ENCODE data around the gene AKAP7. TPM values are rescaled to one million over a fixed set of nuclear protein-coding genes. Genes with fewer than 3 reads are reported as not detected.

Gene AKAP7
- total and polyA plus RNA-seq, 2 donors (not counting 1 experiment from before 2014, with no cell fraction given) = 6.3 to 10.8 TPM

DNA sequence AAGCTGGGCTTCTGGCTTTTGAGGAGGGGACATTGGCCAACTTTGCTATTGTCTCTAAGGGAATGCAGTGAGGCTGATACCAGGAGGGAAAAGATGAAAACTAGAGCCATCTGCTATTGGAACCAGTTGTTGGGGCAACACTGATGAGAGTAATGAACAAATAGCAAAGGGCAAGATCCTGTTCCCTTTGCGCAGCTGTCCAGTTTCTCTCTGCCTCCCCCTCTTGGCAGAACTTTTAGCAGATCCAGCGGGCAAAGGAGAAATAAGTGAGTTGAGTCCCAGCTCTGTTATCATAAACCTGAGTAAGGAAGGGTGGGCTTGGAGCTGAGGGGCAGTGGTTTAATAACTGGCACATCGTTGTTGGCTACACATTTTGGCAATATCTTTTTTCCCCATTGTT lies 126.8 kb downstream of the AKAP7 start:
- Histone ChIP-seq H3K27me3 (replicated peaks in 1 of 4; ENCODE audit: control extremely low read depth in 1 of 4, control insufficient read depth in 3 of 4, insufficient read depth in 4 of 4, low read length in 3 of 4) (no peaks in the 10 kb centered on the region), H3K4me2 (replicated peaks; ENCODE audit: low read depth, low read length, poor library complexity, severe bottlenecking) (no peak overlapping the region), H2AFZ (ENCODE audit: insufficient read depth, low read depth, low read length, poor library complexity, severe bottlenecking) (no peak overlapping the region), H3K9ac (ENCODE audit: low read length) (no peak overlapping the region), H4K20me1 (ENCODE audit: control insufficient read depth, insufficient read depth, low read length, poor library complexity, severe bottlenecking) (no peaks in the 10 kb centered on the region), H3K79me2 (ENCODE audit: control insufficient read depth, insufficient read depth, low read length) (no peaks in the 10 kb centered on the region), H3K9me3 (ENCODE audit: control extremely low read depth in 1 of 3, control insufficient read depth in 2 of 3, insufficient read depth in 1 of 3, low read length in 2 of 3) (peaks cover 0 to 4% (median 0%) of the 10 kb centered on the region in 3 donors), H3K36me3 (replicated peaks in 1 of 2; ENCODE audit: control extremely low read depth in 1 of 2, control insufficient read depth in 1 of 2, extremely low read depth in 1 of 2, insufficient read depth in 2 of 2, low read length in 1 of 2) (no peaks in the 10 kb centered on the region), H3K4me3 (ENCODE audit: control extremely low read depth in 1 of 5, extremely low read depth in 1 of 5, insufficient read depth in 1 of 5, low read depth in 2 of 5, low read length in 4 of 5) (no peak overlapping the region), H3K27ac (ENCODE audit: low read length in 2 of 2) (no peak overlapping the region), H3K4me1 (ENCODE audit: control insufficient read depth in 2 of 2, insufficient read depth in 2 of 2, low read length in 2 of 2) (no peaks in the 10 kb centered on the region)
- ChIA-PET POLR2A (no interaction called here), CTCF (no interaction called here)
- ATAC-seq (ENCODE audit: low read depth) (no peak), DNase-seq (no peak)
- no peaks in the 10 kb centered on the region for H3K4me1 Mint-ChIP-seq
- no peak overlapping the region for H3K27ac Mint-ChIP-seq
- intact Hi-C loops (cut with micrococcal nuclease) = no loop called here
- no peak overlapping the region for H3K4me3 Mint-ChIP-seq
- WGBS (ENCODE audit: insufficient coverage) = no CpG with 5 or more reads among the region's 3 CpGs
- peaks cover 2% of the 10 kb centered on the region for H3K9me3 Mint-ChIP-seq (ENCODE audit: insufficient read depth)
- TF ChIP-seq CTCF (IDR thresholded peaks at IDR 0.05) = no peak
- no peak for TF ChIP-seq EZH2 (IDR thresholded peaks at IDR 0.05; ENCODE audit: borderline replicate concordance, insufficient read depth, low read depth, low read length, poor library complexity, severe bottlenecking)
- H3K27me3 Mint-ChIP-seq = no peaks in the 10 kb centered on the region

- no peak overlapping the region for H3K4me3 Mint-ChIP-seq
- H4K20me1 ChIP-seq (ENCODE audit: control insufficient read depth, insufficient read depth, low read length, poor library complexity, severe bottlenecking) = no peaks in the 10 kb centered on the region
- no peak for ATAC-seq (ENCODE audit: low read depth)
- no peaks in the 10 kb centered on the region for H3K27me3 Mint-ChIP-seq
- no peaks in the 10 kb centered on the region for H3K9me3 Mint-ChIP-seq (ENCODE audit: insufficient read depth)
- TF ChIP-seq EZH2 (IDR thresholded peaks at IDR 0.05; ENCODE audit: borderline replicate concordance, insufficient read depth, low read depth, low read length, poor library complexity, severe bottlenecking) (no peak), CTCF (IDR thresholded peaks at IDR 0.05) (no peak)
- H3K79me2 ChIP-seq (ENCODE audit: control insufficient read depth, insufficient read depth, low read length) = no peaks in the 10 kb centered on the region
- no peak overlapping the region for H3K27ac ChIP-seq (ENCODE audit: low read length in 2 of 2)
- no peak overlapping the region for H3K4me2 ChIP-seq (replicated peaks; ENCODE audit: low read depth, low read length, poor library complexity, severe bottlenecking)
- no peak overlapping the region for H3K4me3 ChIP-seq (ENCODE audit: control extremely low read depth in 1 of 5, extremely low read depth in 1 of 5, insufficient read depth in 1 of 5, low read depth in 2 of 5, low read length in 4 of 5)
- H3K9me3 ChIP-seq (ENCODE audit: control extremely low read depth in 1 of 3, control insufficient read depth in 2 of 3, insufficient read depth in 1 of 3, low read length in 2 of 3) = peaks cover 1 to 4% (median 2%) of the 10 kb centered on the region in 3 donors
- intact Hi-C loops (cut with micrococcal nuclease) = no loop called here
- H3K27me3 ChIP-seq (replicated peaks in 1 of 4; ENCODE audit: control extremely low read depth in 1 of 4, control insufficient read depth in 3 of 4, insufficient read depth in 4 of 4, low read length in 3 of 4) = no peaks in the 10 kb centered on the region
- DNase-seq = no peak
- no peak overlapping the region for H3K27ac Mint-ChIP-seq
- H3K4me1 Mint-ChIP-seq = no peaks in the 10 kb centered on the region
- no peaks in the 10 kb centered on the region for H3K4me1 ChIP-seq (ENCODE audit: control insufficient read depth in 2 of 2, insufficient read depth in 2 of 2, low read length in 2 of 2)
- ChIA-PET POLR2A (no interaction called here), CTCF (no interaction called here)
- H2AFZ ChIP-seq (ENCODE audit: insufficient read depth, low read depth, low read length, poor library complexity, severe bottlenecking) = no peak overlapping the region
- WGBS (ENCODE audit: insufficient coverage) = no CpG with 5 or more reads among the region's 4 CpGs
- peaks cover 0 to 4% of the 10 kb centered on the region in 2 experiments for H3K36me3 ChIP-seq (replicated peaks in 1 of 2; ENCODE audit: control extremely low read depth in 1 of 2, control insufficient read depth in 1 of 2, extremely low read depth in 1 of 2, insufficient read depth in 2 of 2, low read length in 1 of 2)
- no peak overlapping the region for H3K9ac ChIP-seq (ENCODE audit: low read length)
Measured at GRCh38 chr6:131265939-131266338, 130.7 kb downstream of the AKAP7 start.

Measured in B cell (primary cell).